Measurements from ENCODE around the gene TP53TG5.

Gene TP53TG5

GRCh38 chr20:45405571-45406259 lies 27.6 kb upstream of the TP53TG5 start:
- DNase-seq (ENCODE audit: low read depth in 2 of 2), result no peak

DNA sequence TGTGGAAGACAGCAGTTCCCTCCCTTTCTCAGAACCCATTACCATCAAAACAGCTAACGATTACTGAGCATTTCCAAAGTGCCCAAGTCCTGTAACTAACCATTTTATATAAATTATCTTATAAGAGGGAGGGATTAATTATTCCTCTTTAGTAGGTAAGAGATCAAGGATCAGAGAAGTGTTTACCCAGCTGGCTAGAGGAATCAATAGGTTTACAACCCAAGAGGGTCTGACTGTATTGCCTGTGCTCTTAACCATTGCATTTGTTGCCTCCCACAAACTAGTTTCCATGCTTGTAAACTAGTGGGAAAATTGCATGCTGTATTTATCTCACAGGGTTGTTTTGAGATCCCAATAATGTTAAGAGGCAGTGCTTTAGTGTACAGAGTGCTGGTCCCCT lies 26.3 kb upstream of the TP53TG5 start:
- no peak for DNase-seq (ENCODE audit: low read depth in 2 of 2)

DNA sequence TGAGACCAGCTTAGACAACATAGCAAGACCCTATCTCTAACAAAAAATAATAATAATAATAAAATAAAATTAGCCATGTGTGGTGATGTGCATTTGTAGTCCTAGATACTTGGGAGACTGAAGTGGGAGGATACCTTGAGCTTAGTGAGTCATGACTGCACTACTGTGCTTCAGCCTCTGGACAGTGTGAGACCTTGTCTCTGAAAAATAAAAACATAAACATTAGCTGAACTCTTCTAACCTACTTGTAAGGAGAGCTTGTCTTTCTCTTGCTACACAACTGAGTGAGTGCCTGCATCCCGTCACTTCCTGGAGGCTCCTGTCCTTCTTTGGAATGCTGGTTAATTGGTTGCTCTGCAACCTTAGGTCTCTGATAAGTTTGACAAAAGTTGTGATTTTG lies 24.8 kb upstream of the TP53TG5 start:
- no peak for DNase-seq (ENCODE audit: low read depth in 2 of 2)

- no peak for DNase-seq (ENCODE audit: low read depth in 2 of 2)
Measured at GRCh38 chr20:45400346-45401031, 22.4 kb upstream of the TP53TG5 start.

DNA sequence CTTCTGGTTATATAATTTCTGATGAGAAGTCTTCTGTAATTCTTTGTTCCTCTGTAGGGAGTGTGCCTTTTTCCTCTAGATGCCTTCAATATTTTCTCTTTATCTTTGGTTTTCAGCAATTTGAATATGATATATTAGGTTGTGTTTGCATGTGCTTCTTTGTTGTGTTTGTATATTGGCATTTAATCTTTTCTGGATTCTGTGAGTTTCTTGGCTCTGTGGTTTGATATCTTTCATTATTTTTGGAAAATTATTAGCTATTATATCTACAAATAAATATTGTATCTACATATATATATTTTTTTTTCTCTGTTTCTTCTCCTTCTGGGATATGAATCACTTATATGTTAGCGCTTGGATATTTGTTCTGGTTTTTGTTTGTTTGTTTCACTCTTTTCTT lies 20.9 kb upstream of the TP53TG5 start:
- DNase-seq (ENCODE audit: low read depth in 2 of 2), result no peak

- DNase-seq (ENCODE audit: low read depth in 2 of 2), result no peak
Measured at GRCh38 chr20:45395114-45395415, 16.9 kb upstream of the TP53TG5 start.

- DNase-seq (ENCODE audit: low read depth in 2 of 2), result no peak
Measured at GRCh38 chr20:45394221-45395113, 16.3 kb upstream of the TP53TG5 start.

DNA sequence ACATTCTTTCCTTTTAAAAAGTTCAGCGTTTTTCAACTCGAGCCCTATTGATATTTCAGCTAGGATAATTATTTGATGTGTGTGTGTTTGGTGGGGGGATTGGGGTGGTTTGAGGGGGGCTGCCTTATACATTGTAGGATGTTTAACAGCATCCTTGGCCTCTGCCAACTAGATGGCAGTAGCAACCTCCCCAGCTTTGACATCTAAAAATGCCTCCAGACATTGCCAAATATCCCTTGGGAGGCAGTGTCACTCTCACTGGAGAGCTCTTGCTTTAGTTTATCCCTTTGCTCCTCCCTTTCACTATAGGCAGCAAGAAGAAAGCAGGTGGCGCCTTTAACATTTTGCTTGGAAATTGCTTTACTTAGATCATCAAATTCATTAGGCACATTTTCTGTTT lies 14.6 kb upstream of the TP53TG5 start:
- no peak for DNase-seq (ENCODE audit: low read depth in 2 of 2)

GRCh38 chr20:45391559-45391958 lies 13.4 kb upstream of the TP53TG5 start:
- no peak for DNase-seq (ENCODE audit: low read depth in 2 of 2)

DNA sequence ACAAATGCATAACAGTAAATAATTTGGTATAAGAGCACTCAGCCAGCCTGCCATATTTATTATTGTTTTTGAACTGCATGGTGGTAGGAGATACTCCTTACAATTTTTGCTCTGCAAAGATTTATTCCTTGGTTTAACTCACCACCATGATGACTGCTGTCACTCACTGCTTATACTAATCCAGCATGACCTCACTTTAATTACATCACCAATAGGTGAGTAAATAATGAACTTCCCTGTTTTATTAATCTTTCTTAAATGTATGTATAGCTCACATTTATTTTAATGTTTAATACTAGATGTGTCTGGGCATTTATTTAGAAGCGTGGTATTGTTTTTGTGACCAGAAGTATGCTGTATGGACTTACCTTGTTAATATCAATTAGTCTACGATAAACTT lies 12.8 kb upstream of the TP53TG5 start:
- DNase-seq (ENCODE audit: low read depth in 2 of 2), result no peak

DNA sequence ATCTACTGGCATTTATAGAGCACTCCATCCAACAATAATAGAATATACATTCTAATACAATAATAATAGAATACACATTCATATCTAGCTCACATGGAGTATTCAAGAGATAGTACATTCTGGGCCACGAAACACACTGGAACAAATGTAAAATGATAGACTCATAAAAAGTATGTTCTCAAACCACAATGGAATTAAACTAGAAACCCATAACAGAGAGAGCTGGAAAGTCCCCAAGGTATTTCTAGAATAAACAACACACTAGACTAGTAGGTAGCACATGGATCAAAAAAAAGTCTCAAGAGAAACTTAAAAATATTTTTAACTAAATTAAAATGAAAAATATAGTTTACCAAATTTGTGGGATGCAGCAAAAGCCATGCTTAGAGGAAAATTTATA lies 9.1 kb upstream of the TP53TG5 start:
- no peak for DNase-seq (ENCODE audit: low read depth in 2 of 2)

GRCh38 chr20:45377269-45377668 lies 856 bp downstream of the TP53TG5 start:
- DNase-seq (ENCODE audit: low read depth in 2 of 2), result no peak

- no peak for DNase-seq (ENCODE audit: low read depth in 2 of 2)
Measured at GRCh38 chr20:45374966-45375365, 3.2 kb downstream of the TP53TG5 start.

- no peak for DNase-seq (ENCODE audit: low read depth in 2 of 2)
Measured at GRCh38 chr20:45374101-45374467, 4.0 kb downstream of the TP53TG5 start.

GRCh38 chr20:45373353-45374100 lies 4.6 kb downstream of the TP53TG5 start:
- peak; percentile 80 to 82 for DNase-seq (ENCODE audit: low read depth in 2 of 2)

GRCh38 chr20:45372646-45373352 lies 5.3 kb downstream of the TP53TG5 start:
- no peak for DNase-seq (ENCODE audit: low read depth in 2 of 2)

DNA sequence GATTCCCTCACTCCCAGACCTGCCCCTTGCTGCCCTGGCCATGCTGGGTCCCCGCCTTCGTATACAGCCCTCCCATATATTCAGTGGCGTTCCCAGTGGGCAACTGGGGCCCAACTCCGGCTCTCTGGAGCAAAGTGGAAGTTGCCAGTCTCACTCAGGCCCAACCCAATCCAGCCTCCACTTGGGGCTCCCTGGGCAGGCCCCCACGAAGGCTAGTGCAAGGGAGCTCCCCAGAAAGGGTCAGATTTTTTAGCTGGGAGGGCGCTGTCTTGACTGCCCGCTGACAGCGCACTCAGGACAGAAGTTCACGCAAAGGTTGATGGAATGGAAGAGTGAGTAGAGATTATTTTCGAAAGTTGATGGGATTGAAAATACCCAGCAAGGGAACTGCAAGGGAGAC lies 5.9 kb downstream of the TP53TG5 start:
- DNase-seq (ENCODE audit: low read depth in 2 of 2), result no peak

GRCh38 chr20:45370571-45371160 lies 7.5 kb downstream of the TP53TG5 start:
- DNase-seq (ENCODE audit: low read depth in 2 of 2), result no peak

- DNase-seq (ENCODE audit: low read depth in 2 of 2), result no peak
Measured at GRCh38 chr20:45368221-45368980, 9.7 kb downstream of the TP53TG5 start.

DNA sequence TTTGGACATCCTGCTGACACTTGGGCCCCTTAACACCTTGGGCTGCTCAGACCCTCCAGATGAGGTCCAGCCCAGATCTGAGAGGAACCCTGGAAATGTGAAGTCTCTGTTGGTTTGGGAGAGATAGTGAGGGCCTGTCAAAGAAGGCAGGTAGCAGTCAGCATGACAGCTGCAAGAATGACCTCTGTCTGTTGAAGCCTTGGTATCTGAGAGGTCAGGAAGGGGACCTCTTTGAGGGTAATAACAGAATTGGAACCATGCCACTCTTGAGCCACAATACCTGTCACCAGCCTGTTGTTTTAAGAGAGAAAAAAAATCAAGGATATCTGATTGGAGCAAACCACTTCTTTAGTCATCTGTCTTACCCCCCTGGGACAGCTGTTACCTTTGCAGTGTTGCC lies 11.0 kb downstream of the TP53TG5 start:
- no peak for DNase-seq (ENCODE audit: low read depth in 2 of 2)
